Esophagus squamous epithelium (tissue), 4 donors: ENCODE results near the gene LTB4R.

Source experiments
- POLR2A ChIP-seq, 4 donors: fragments of 450-650 bp; IDR thresholded peaks; one replicate each; pipeline ENCODE4 v1.6.1; 2017; ENCODE audit warnings: antibody characterized with exemption in 4 of 4, mild to moderate bottlenecking in 4 of 4, moderate library complexity in 3 of 4
- TF ChIP-seq, protein P1 (sequence below), 6 experiments: fragments of 450-650 bp in 4 of 6; fragments of 200-600 bp in 2 of 6; sonication (generic) in 2 of 6; IDR thresholded peaks; one replicate each; pipeline ENCODE4 v1.5.1; 2016 to 2019; ENCODE audit warnings: antibody characterized with exemption in 6 of 6, mild to moderate bottlenecking in 4 of 6, moderate library complexity in 4 of 6

DNA sequence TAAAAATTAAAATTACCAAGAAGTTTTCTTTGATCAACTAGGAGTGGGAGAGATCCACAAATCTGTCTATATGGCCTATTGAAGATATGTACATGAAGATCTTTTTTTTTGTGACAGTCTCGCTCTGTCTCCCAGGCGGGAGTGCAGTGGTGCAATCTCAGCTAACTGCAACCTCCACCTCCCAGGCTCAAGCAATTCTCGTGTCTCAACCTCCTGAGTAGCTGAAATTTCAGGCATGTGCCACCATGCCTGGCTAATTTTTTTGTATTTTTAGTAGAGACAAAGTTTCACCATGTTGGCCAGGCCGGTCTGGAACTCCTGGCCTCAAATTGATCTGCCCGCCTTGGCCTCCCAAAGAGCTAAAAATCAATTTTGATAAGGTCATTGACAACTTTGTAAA is 52.1 kb downstream of the LTB4R start:
- TF ChIP-seq, protein P1, sequence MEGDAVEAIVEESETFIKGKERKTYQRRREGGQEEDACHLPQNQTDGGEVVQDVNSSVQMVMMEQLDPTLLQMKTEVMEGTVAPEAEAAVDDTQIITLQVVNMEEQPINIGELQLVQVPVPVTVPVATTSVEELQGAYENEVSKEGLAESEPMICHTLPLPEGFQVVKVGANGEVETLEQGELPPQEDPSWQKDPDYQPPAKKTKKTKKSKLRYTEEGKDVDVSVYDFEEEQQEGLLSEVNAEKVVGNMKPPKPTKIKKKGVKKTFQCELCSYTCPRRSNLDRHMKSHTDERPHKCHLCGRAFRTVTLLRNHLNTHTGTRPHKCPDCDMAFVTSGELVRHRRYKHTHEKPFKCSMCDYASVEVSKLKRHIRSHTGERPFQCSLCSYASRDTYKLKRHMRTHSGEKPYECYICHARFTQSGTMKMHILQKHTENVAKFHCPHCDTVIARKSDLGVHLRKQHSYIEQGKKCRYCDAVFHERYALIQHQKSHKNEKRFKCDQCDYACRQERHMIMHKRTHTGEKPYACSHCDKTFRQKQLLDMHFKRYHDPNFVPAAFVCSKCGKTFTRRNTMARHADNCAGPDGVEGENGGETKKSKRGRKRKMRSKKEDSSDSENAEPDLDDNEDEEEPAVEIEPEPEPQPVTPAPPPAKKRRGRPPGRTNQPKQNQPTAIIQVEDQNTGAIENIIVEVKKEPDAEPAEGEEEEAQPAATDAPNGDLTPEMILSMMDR (IDR thresholded peaks at IDR 0.05), result no peak
- TF ChIP-seq POLR2A (IDR thresholded peaks at IDR 0.05), result no peak
